ENCODE measurements around the gene MX2. TPM values are rescaled to one million over a fixed set of nuclear protein-coding genes. Genes with fewer than 3 reads are reported as not detected.

MX2 gene
- 1.8 and 8.1 TPM in 2 replicates for total RNA-seq

GRCh38 chr21:41361786-41362604, at the start of gene MX2:
Gene MX2 (plus strand): TSS chr21:41362027. CDS start chr21:41376907, 14,880 bp downstream.

GRCh38 chr21:41316200-41317062, 45.4 kb upstream of the MX2 start, which contains the start of gene FAM3B:
Gene FAM3B (plus strand): TSS chr21:41316801. CDS start chr21:41316880, 79 bp downstream.

GRCh38 chr21:41425954-41426675, 64.3 kb downstream of the MX2 start, which contains the start of gene MX1:
Gene MX1 (plus strand): TSS chr21:41426239. CDS start chr21:41432071, 5,832 bp downstream.

Other genes with a start within 250 kb of the MX2 start
- 16.4 and 20.9 TPM in 2 replicates for gene BACE2, start 193.9 kb upstream of the MX2 start, total RNA-seq
- gene FAM3B, start 45.2 kb upstream of the MX2 start, total RNA-seq: not detected in 2 replicates
- gene MX1, start 64.2 kb downstream of the MX2 start, total RNA-seq: 2.3 and 7.7 TPM in 2 replicates
- gene TMPRSS2, start 146.1 kb downstream of the MX2 start, total RNA-seq: not detected in 2 replicates

All from subcutaneous preadipocyte (primary cell).